ENCODE data around the gene RSPRY1. TPM values are rescaled to one million over a fixed set of nuclear protein-coding genes. Genes with fewer than 3 reads are reported as not detected.

The RSPRY1 gene
- total RNA-seq, 1 donor from 2014 or later = 34.9 TPM

DNA sequence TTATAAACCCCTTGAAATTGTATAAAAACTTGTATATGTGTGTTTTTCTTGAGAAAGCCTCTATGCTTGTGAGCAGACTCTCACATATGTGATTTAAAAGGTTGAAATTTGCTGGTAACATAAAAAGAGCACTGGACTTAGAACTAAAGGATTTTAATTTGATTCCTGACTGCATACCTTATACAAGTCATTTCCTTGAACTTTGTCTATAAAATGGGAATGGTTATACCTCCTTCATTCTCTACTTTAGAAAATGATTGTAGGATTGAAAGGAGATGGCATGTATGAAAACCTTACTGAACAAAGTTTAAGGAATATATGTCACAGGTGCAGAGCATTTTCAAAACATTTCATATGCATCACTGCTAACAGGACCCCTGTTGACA, 48.6 kb downstream of the RSPRY1 start:
- TF ChIP-seq, protein P1, sequence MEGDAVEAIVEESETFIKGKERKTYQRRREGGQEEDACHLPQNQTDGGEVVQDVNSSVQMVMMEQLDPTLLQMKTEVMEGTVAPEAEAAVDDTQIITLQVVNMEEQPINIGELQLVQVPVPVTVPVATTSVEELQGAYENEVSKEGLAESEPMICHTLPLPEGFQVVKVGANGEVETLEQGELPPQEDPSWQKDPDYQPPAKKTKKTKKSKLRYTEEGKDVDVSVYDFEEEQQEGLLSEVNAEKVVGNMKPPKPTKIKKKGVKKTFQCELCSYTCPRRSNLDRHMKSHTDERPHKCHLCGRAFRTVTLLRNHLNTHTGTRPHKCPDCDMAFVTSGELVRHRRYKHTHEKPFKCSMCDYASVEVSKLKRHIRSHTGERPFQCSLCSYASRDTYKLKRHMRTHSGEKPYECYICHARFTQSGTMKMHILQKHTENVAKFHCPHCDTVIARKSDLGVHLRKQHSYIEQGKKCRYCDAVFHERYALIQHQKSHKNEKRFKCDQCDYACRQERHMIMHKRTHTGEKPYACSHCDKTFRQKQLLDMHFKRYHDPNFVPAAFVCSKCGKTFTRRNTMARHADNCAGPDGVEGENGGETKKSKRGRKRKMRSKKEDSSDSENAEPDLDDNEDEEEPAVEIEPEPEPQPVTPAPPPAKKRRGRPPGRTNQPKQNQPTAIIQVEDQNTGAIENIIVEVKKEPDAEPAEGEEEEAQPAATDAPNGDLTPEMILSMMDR (IDR thresholded peaks at IDR 0.05) = no peak
- intact Hi-C loops (cut with DNase I) = no loop called here
- Histone ChIP-seq H3K27ac (no peak overlapping the region), H3K36me3 (peaks cover 94% of the 10 kb centered on the region), H3K27me3 (ENCODE audit: low read depth) (no peaks in the 10 kb centered on the region), H3K4me3 (no peak overlapping the region), H3K9me3 (no peaks in the 10 kb centered on the region), H3K4me1 (peaks cover 11% of the 10 kb centered on the region)
- ATAC-seq = no peak
- DNase-seq = no peak

DNA sequence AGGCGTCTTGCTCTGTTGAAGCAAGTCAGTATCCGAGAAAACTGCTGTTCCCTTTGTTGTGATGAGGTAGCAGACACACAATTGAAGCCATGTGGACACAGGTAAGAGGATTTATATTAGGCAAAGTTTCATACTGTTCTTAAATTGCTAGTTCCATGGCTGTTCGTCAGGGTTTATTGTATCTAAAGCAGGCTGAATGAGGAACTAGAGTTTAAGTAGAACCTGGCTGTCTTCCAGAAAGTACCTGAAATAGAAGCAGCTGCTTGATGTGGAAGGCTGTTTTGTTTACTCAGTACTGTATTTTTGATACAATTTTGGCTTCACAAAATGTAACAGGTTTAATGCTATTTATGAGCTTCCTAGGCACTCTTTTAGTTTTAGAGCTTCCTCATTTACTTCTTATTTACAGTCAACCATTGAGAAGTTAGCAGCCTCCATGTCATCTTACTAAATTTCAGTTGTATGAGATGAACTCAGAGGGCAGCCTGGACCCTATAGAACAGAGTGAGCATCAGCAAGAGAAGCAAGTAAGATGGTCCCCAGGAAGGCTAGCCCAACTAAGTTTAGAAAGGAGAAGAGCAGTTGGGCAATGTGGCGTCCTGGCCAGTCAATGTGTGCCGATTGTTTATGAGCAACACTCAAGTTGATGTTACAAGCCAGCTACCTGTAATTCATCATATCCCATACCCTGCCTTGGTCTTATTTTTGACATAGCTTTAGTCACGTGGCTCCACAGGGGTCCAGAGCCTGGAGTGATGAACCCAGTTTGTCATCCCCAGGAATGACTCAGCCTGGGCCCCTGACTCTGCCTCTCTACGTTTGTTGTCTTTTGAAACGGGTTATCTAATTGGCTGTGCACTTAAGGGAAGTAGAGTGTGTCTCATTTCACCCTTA, 49.2 kb downstream of the RSPRY1 start:
- H3K4me3 ChIP-seq = no peak overlapping the region
- intact Hi-C loops (cut with DNase I) = no loop called here
- peaks cover 94% of the 10 kb centered on the region for H3K36me3 ChIP-seq
- ATAC-seq = peak; percentile 57 to 80
- H3K4me1 ChIP-seq = peaks cover 11% of the 10 kb centered on the region
- TF ChIP-seq, protein P1 (IDR thresholded peaks at IDR 0.05) = no peak
- no peaks in the 10 kb centered on the region for H3K27me3 ChIP-seq (ENCODE audit: low read depth)
- H3K27ac ChIP-seq = no peak overlapping the region
- DNase-seq = no peak
- H3K9me3 ChIP-seq = no peaks in the 10 kb centered on the region

DNA sequence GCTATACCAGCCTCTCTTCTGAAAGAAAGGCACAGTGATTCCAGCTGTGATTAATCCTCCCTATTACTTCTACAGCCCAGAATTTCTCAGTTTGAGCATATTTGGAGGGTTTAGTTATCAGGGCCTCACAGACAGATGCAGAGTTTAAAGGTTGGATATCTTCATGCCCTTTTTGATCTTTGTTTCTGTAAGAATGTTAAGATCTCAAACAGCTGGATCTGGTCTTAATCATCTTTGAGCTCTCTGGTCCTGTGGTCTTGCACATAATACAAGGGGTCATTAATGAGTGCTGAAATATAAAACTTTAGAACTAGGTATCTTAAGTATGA, 49.9 kb downstream of the RSPRY1 start:
- intact Hi-C loops (cut with DNase I) = no loop called here
- peaks cover 90% of the 10 kb centered on the region for H3K36me3 ChIP-seq
- H3K27me3 ChIP-seq (ENCODE audit: low read depth) = no peaks in the 10 kb centered on the region
- no peaks in the 10 kb centered on the region for H3K9me3 ChIP-seq
- DNase-seq (no peak), ATAC-seq (no peak)
- no peak overlapping the region for H3K4me3 ChIP-seq
- TF ChIP-seq, protein P1 (IDR thresholded peaks at IDR 0.05) = no peak
- H3K4me1 ChIP-seq = peaks cover 11% of the 10 kb centered on the region
- no peak overlapping the region for H3K27ac ChIP-seq

DNA sequence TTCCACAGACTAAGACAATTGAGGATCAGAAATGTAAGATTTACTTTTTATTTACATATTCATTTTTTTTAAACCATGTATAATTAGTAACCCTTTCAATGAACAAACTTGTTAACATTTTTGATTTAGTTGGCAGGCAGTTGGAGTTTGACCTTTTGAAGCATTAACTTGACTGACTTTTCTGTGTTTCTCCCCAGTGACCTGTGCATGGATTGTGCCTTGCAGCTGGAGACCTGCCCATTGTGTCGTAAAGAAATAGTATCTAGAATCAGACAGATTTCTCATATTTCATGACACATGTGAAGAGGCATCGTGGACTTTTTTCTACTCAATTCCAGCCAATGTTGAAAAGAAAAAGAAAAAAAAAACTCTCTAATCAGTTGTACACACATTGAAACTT, 52.6 kb downstream of the RSPRY1 start:
- intact Hi-C loops (cut with DNase I) = no loop called here
- ATAC-seq = no peak
- Histone ChIP-seq H3K4me1 (peaks cover 11% of the 10 kb centered on the region), H3K27ac (no peak overlapping the region), H3K36me3 (peaks cover 63% of the 10 kb centered on the region), H3K27me3 (ENCODE audit: low read depth) (no peaks in the 10 kb centered on the region), H3K4me3 (no peak overlapping the region), H3K9me3 (no peaks in the 10 kb centered on the region)
- TF ChIP-seq, protein P1 (IDR thresholded peaks at IDR 0.05) = no peak
- DNase-seq = no peak

DNA sequence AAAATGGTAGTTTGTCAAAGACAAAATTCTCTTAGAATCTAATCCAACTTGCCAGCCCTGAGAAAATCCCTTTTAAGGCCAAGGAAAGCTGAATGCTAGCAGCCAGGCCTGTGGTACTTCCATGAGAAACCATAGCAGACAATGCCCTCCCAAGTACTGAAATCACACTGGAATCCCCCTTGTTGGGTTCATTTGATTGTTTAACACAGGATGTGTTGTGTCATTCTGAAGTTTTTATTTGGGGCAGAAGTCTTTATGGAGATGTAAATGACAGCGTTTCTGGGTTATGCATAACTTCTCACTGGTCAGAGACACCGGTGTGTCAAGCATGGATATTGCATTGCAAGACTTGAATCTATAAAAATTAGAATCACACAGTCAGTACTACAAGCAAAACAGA, 53.0 kb downstream of the RSPRY1 start:
- H3K36me3 ChIP-seq = peaks cover 59% of the 10 kb centered on the region
- no peaks in the 10 kb centered on the region for H3K9me3 ChIP-seq
- intact Hi-C loops (cut with DNase I) = no loop called here
- TF ChIP-seq, protein P1 (IDR thresholded peaks at IDR 0.05) = no peak
- no peak for DNase-seq
- peaks cover 11% of the 10 kb centered on the region for H3K4me1 ChIP-seq
- H3K27me3 ChIP-seq (ENCODE audit: low read depth) = no peaks in the 10 kb centered on the region
- no peak for ATAC-seq
- H3K27ac ChIP-seq = no peak overlapping the region
- H3K4me3 ChIP-seq = no peak overlapping the region
